Measurements from ENCODE around the gene ETV3. TPM values are rescaled to one million over a fixed set of nuclear protein-coding genes. Genes with fewer than 3 reads are reported as not detected.

The ETV3 gene
- total and polyA plus RNA-seq, 2 of the 4 experiments (the other 2 are of a cell fraction), result 6.4 to 14.7 TPM

GRCh38 chr1:157155658-157156057 is 17.5 kb upstream of the ETV3 start:
- no peak overlapping the region; the same call in 1 of the 2 replicates for H3K18ac ChIP-seq (ENCODE audit: low read depth, low read length)
- H3K27me3 ChIP-seq (ENCODE audit: control insufficient read depth, insufficient read depth, low read length), result peaks cover 1% of the 10 kb centered on the region; the same call in 1 of the 2 replicates
- peak overlapping the region; percentile 33 for H2AK9ac ChIP-seq (replicated peaks; ENCODE audit: low read depth, low read length, poor library complexity)
- intact Hi-C loops (cut with micrococcal nuclease) (loop anchor here (1.0 kb wide), 1 partner anchor 65 kb away; no protein-coding TSS in a partner anchor), dilution Hi-C loops (cut with HindIII; ENCODE audit: low sequenced_read_pairs, unreplicated experiment) (no loop called here), in situ Hi-C loops (cut with MboI; ENCODE audit: low sequenced_read_pairs) (no loop called here)
- no peaks in the 10 kb centered on the region for H3K9me3 ChIP-seq (ENCODE audit: control insufficient read depth, insufficient read depth, low read length)
- H3K4me3 ChIP-seq (ENCODE audit: insufficient read depth, low read depth, low read length), result no peak overlapping the region
- H3K23ac ChIP-seq (ENCODE audit: low read depth, low read length), result no peak overlapping the region
- H4K20me1 ChIP-seq (ENCODE audit: insufficient read depth, low read length), result no peaks in the 10 kb centered on the region
- TF ChIP-seq SMC3 (IDR thresholded peaks at IDR 0.05; ENCODE audit: low read depth, low read length), result no peak
- no peak for TF ChIP-seq POLR2A (IDR thresholded peaks at IDR 0.05; ENCODE audit: low read depth, low read length)
- no peak for TF ChIP-seq MAZ (IDR thresholded peaks at IDR 0.05; ENCODE audit: borderline replicate concordance, low read depth, low read length)
- TF ChIP-seq FOS (IDR thresholded peaks at IDR 0.05; ENCODE audit: low read depth, low read length), result no peak
- TF ChIP-seq, protein P1, sequence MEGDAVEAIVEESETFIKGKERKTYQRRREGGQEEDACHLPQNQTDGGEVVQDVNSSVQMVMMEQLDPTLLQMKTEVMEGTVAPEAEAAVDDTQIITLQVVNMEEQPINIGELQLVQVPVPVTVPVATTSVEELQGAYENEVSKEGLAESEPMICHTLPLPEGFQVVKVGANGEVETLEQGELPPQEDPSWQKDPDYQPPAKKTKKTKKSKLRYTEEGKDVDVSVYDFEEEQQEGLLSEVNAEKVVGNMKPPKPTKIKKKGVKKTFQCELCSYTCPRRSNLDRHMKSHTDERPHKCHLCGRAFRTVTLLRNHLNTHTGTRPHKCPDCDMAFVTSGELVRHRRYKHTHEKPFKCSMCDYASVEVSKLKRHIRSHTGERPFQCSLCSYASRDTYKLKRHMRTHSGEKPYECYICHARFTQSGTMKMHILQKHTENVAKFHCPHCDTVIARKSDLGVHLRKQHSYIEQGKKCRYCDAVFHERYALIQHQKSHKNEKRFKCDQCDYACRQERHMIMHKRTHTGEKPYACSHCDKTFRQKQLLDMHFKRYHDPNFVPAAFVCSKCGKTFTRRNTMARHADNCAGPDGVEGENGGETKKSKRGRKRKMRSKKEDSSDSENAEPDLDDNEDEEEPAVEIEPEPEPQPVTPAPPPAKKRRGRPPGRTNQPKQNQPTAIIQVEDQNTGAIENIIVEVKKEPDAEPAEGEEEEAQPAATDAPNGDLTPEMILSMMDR (conservative IDR thresholded peaks at IDR 0.05; ENCODE audit: low read depth, low read length), result no peak
- no peak for TF ChIP-seq RCOR1 (IDR thresholded peaks at IDR 0.05; ENCODE audit: insufficient replicate concordance, low read length)
- TF ChIP-seq CEBPB (IDR thresholded peaks at IDR 0.05; ENCODE audit: low read depth, low read length), result no peak
- no peak for TF ChIP-seq BHLHE40 (IDR thresholded peaks at IDR 0.05; ENCODE audit: low read depth, low read length)
- no peak for TF ChIP-seq MXI1 (IDR thresholded peaks at IDR 0.05; ENCODE audit: borderline replicate concordance, low read depth, low read length)
- TF ChIP-seq ELK1 (IDR thresholded peaks at IDR 0.05; ENCODE audit: borderline replicate concordance, low read depth, low read length), result no peak
- no peak for TF ChIP-seq RAD21 (IDR thresholded peaks at IDR 0.05; ENCODE audit: low read length)
- TF ChIP-seq, protein P2, sequence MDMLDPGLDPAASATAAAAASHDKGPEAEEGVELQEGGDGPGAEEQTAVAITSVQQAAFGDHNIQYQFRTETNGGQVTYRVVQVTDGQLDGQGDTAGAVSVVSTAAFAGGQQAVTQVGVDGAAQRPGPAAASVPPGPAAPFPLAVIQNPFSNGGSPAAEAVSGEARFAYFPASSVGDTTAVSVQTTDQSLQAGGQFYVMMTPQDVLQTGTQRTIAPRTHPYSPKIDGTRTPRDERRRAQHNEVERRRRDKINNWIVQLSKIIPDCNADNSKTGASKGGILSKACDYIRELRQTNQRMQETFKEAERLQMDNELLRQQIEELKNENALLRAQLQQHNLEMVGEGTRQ (IDR thresholded peaks at IDR 0.05; ENCODE audit: low read depth, low read length), result no peak
- no peak for TF ChIP-seq NFE2L2 (IDR thresholded peaks at IDR 0.05; ENCODE audit: low read depth, low read length)
- no peak for TF ChIP-seq CHD1 (IDR thresholded peaks at IDR 0.05; ENCODE audit: low read depth, low read length)
- no peak for TF ChIP-seq RFX5 (IDR thresholded peaks at IDR 0.05; ENCODE audit: low read depth, low read length)
- no peak for TF ChIP-seq MAFK (IDR thresholded peaks at IDR 0.05; ENCODE audit: low read depth, low read length)
- no peak overlapping the region for H3K14ac ChIP-seq (replicated peaks; ENCODE audit: low read depth, low read length)
- no peak overlapping the region for H3K56ac ChIP-seq (ENCODE audit: extremely low read depth, insufficient read depth, low read length)
- H2BK20ac ChIP-seq (ENCODE audit: low read depth, low read length), result no peak overlapping the region
- no peak overlapping the region for H3K27ac ChIP-seq (ENCODE audit: insufficient read depth, low read length)
- H2AK5ac ChIP-seq (ENCODE audit: low read depth, low read length), result no peak overlapping the region
- H2BK120ac ChIP-seq (ENCODE audit: low read depth, low read length), result no peak overlapping the region
- ATAC-seq (ENCODE audit: low read depth), result peak; percentile 21
- no peak for DNase-seq
- 0 out of 2 replicates have a peak, but pooled peaks cover 3% of the 10 kb centered on the region for H3K9me1 ChIP-seq (ENCODE audit: insufficient read depth, low read length)
- H2BK15ac ChIP-seq (ENCODE audit: low read depth, low read length), result no peak overlapping the region
- no peak overlapping the region; the same call in 1 of the 2 replicates for H4K5ac ChIP-seq (ENCODE audit: low read depth, low read length)
- peaks cover 10% of the 10 kb centered on the region for H3K4me1 ChIP-seq (ENCODE audit: control insufficient read depth, insufficient read depth, low read length)
- H3K36me3 ChIP-seq (ENCODE audit: control insufficient read depth, insufficient read depth, low read length), result no peaks in the 10 kb centered on the region
- no peak overlapping the region for H2BK5ac ChIP-seq (ENCODE audit: low read depth, low read length, poor library complexity, severe bottlenecking)
- peak overlapping the region; percentile 89 for H3K4me2 ChIP-seq (ENCODE audit: low read depth, low read length)
- no peak overlapping the region for H4K91ac ChIP-seq (ENCODE audit: insufficient read depth, low read depth, low read length)
- no peak overlapping the region for H3K9ac ChIP-seq (ENCODE audit: low read depth, low read length)
- ChIA-PET CTCF (interaction anchor here (0.9 to 4.9 kb wide), 6 partner anchors 14 to 75 kb away, joined by 3 to 88 read pairs (median 4); no protein-coding TSS in a partner anchor), POLR2A (ENCODE audit: unreplicated experiment) (no interaction called here)
- peak overlapping the region in 1 of 2 experiments; percentile 82; a peak in 1 of 4 replicates for H4K8ac ChIP-seq (ENCODE audit: low read depth in 2 of 2, low read length in 2 of 2)
- no TSS peak for BruUV-seq (replicated peaks)
- peak overlapping the region; percentile 92 for H2AFZ ChIP-seq (replicated peaks; ENCODE audit: low read length, poor library complexity)
- WGBS, 2 experiments (ENCODE audit: extremely low coverage in 2 of 2, insufficient read length in 1 of 2), result no CpG with 5 or more reads among the region's 8 CpGs
- H3K79me1 ChIP-seq (ENCODE audit: low read depth in 1 of 2, low read length in 2 of 2), result no peaks in the 10 kb centered on the region
- H3K4ac ChIP-seq (ENCODE audit: low read depth, low read length), result no peak overlapping the region
